WTC11 (cell line): ENCODE data around the gene KNDC1. TPM values are rescaled to one million over a fixed set of nuclear protein-coding genes. Genes with fewer than 3 reads are reported as not detected.

Experiments
- ATAC-seq: fragments of 200-7000 bp; cut with Tn5 transposase; 2 replicates; pipeline ENCODE4 v1.10.0; 2021; ENCODE audit warnings: mild to moderate bottlenecking, moderate library complexity
- CTCF ChIA-PET: fragments of 300-600 bp; sonication (Branson Sonifier 250); formaldehyde crosslinking; loops from one replicate; lab custom pipeline; 2021; ENCODE audit warnings: antibody characterized with exemption; lab: Charles Lee
- POLR2A ChIA-PET: fragments of 350-600 bp; sonication (Branson Sonifier 250); formaldehyde crosslinking; loops from one replicate; lab custom pipeline; 2021; ENCODE audit warnings: antibody characterized with exemption; lab: Charles Lee
- DNase-seq: peaks from one replicate; pipeline ENCODE4 v3.0.0; 2021; ENCODE audit warnings: low spot score
- H3K27ac Mint-ChIP-seq: 2 replicates; pipeline ENCODE4 v1.8.0; 2021; ENCODE audit warnings: mixed read lengths
- H3K27me3 Mint-ChIP-seq: 2 replicates; pipeline ENCODE4 v1.8.0; 2021; ENCODE audit warnings: low read depth, mild to moderate bottlenecking, moderate library complexity, mixed read lengths
- H3K36me3 Mint-ChIP-seq: 2 replicates; pipeline ENCODE4 v1.8.0; 2021; ENCODE audit warnings: mixed read lengths
- H3K4me1 Mint-ChIP-seq: 2 replicates; pipeline ENCODE4 v1.8.0; 2022; ENCODE audit warnings: mixed read lengths
- H3K4me3 Mint-ChIP-seq: 2 replicates; pipeline ENCODE4 v1.8.0; 2021; ENCODE audit warnings: mild to moderate bottlenecking, moderate library complexity, mixed read lengths
- H3K9me3 Mint-ChIP-seq: 2 replicates; pipeline ENCODE4 v1.8.0; 2021; ENCODE audit warnings: mixed read lengths
- ARID4B ChIP-seq: sonication (generic); formaldehyde crosslinking; IDR thresholded peaks from 2 replicates; pipeline ENCODE4 v1.8.0; 2023; ENCODE audit warnings: missing genetic modification reagents, mild to moderate bottlenecking, borderline replicate concordance
- CDX4 ChIP-seq: fragments of 250-450 bp; sonication (Bioruptor Pico); IDR thresholded peaks from 2 replicates; pipeline ENCODE4 v1.9.0; 2021; ENCODE audit warnings: moderate library complexity, mild to moderate bottlenecking, inconsistent platforms, borderline replicate concordance
- ERG ChIP-seq: fragments of 250-450 bp; sonication (Bioruptor Pico); IDR thresholded peaks from 2 replicates; pipeline ENCODE4 v1.8.0; 2021; ENCODE audit warnings: mild to moderate bottlenecking
- IRF2 ChIP-seq: sonication (generic); formaldehyde crosslinking; IDR thresholded peaks from 2 replicates; pipeline ENCODE4 v1.8.0; 2022; ENCODE audit warnings: low read depth, missing genetic modification reagents, borderline replicate concordance
- NFE2L1 ChIP-seq: sonication (generic); formaldehyde crosslinking; IDR thresholded peaks from 2 replicates; pipeline ENCODE4 v1.8.1; 2023; ENCODE audit warnings: missing genetic modification reagents
- TEAD1 ChIP-seq: sonication (generic); formaldehyde crosslinking; IDR thresholded peaks from 2 replicates; pipeline ENCODE4 v1.8.0; 2022; ENCODE audit warnings: mild to moderate bottlenecking, missing genetic modification reagents
- USF1 ChIP-seq: sonication (generic); formaldehyde crosslinking; IDR thresholded peaks from 2 replicates; pipeline ENCODE4 v1.8.0; 2022; ENCODE audit warnings: mild to moderate bottlenecking, missing genetic modification reagents
- ZBTB21 ChIP-seq: sonication (generic); formaldehyde crosslinking; IDR thresholded peaks from 2 replicates; pipeline ENCODE4 v1.8.1; 2023; ENCODE audit warnings: mild to moderate bottlenecking, missing genetic modification reagents, borderline replicate concordance
- ZNF281 ChIP-seq: sonication (generic); formaldehyde crosslinking; IDR thresholded peaks from 2 replicates; pipeline ENCODE4 v1.8.0; 2023; ENCODE audit warnings: mild to moderate bottlenecking, missing genetic modification reagents
- ZNF396 ChIP-seq: fragments of 250-450 bp; sonication (Bioruptor Pico); IDR thresholded peaks from 2 replicates; pipeline ENCODE4 v1.8.0; 2021; ENCODE audit warnings: mild to moderate bottlenecking, moderate library complexity, borderline replicate concordance
- ZNF416 ChIP-seq: fragments of 250-450 bp; sonication (Bioruptor Pico); IDR thresholded peaks from 2 replicates; pipeline ENCODE4 v1.9.0; 2021; ENCODE audit warnings: mild to moderate bottlenecking, inconsistent platforms
- total RNA-seq: library from RNA; stranded (reverse); gene quantifications from 3 replicates; pipeline ENCODE4 v1.2.3, GENCODE V29; 2021

KNDC1 gene
- total RNA-seq, 1 experiment from 2014 or later, result 26.6 TPM

- Mint-ChIP-seq H3K9me3 (0 out of 2 replicates have a peak, but pooled peaks cover 3% of the 10 kb centered on the region), H3K27me3 (peaks cover 8% of the 10 kb centered on the region), H3K4me3 (no peak overlapping the region), H3K36me3 (no peaks in the 10 kb centered on the region; the same call in 1 of the 2 replicates), H3K4me1 (peaks cover 19% of the 10 kb centered on the region), H3K27ac (no peak overlapping the region)
- no peak for ATAC-seq
- ChIA-PET CTCF (interaction anchor here (1.3 to 2.4 kb wide), 4 partner anchors 14 to 100 kb away, joined by 4 to 12 read pairs (median 4); no protein-coding TSS in a partner anchor), POLR2A (interaction anchor here (0.5 kb wide), 1 partner anchor 9 kb away, joined by 5 read pairs; no protein-coding TSS in a partner anchor)
- TF ChIP-seq ERG (no peak), IRF2 (CRISPR knock-in tag) (no peak), ZNF281 (CRISPR knock-in tag) (no peak), ZNF396 (CRISPR knock-in tag) (no peak), USF1 (no peak), CDX4 (no peak), ARID4B (CRISPR knock-in tag) (no peak)
- no peak for DNase-seq
Observed at GRCh38 chr10:133157662-133158436, 2.2 kb upstream of the KNDC1 start.

- Mint-ChIP-seq H3K4me3 (no peak overlapping the region), H3K27ac (no peak overlapping the region), H3K4me1 (peaks cover 23% of the 10 kb centered on the region), H3K9me3 (0 out of 2 replicates have a peak, but pooled peaks cover 3% of the 10 kb centered on the region), H3K36me3 (no peaks in the 10 kb centered on the region; the same call in 1 of the 2 replicates), H3K27me3 (peaks cover 8% of the 10 kb centered on the region)
- no peak for ATAC-seq
- ChIA-PET POLR2A (interaction anchor here (0.5 kb wide), 1 partner anchor 10 kb away, joined by 5 read pairs; no protein-coding TSS in a partner anchor), CTCF (interaction anchor here (0.9 to 2.4 kb wide), 9 partner anchors 13 to 171 kb away, joined by 3 to 12 read pairs (median 4); no protein-coding TSS in a partner anchor)
- no peak for TF ChIP-seq ZNF416
- no peak for TF ChIP-seq USF1
- no peak for TF ChIP-seq TEAD1 (CRISPR knock-in tag)
- TF ChIP-seq NFE2L1 (CRISPR knock-in tag), result no peak
- TF ChIP-seq ZBTB21 (CRISPR knock-in tag), result no peak
- no peak for DNase-seq
Observed at GRCh38 chr10:133158437-133158755, 1.6 kb upstream of the KNDC1 start.
